IMR-90 (cell line): ENCODE data around the gene TRAF3. TPM values are rescaled to one million over a fixed set of nuclear protein-coding genes. Genes with fewer than 3 reads are reported as not detected.

Source experiments
- ATAC-seq: fragments of 200-7000 bp; cut with Tn5 transposase; 2 replicates; pipeline ENCODE4 v1.9.1; 2020; ENCODE audit warnings: low read depth, mild to moderate bottlenecking, moderate library complexity
- BruUV-seq: library from RNA; stranded (reverse); fragments of 400-500 nt; replicated peaks from 2 replicates; lab custom pipeline; 2021; lab: Mats Ljungman, UMichigan
- CTCF ChIA-PET: fragments of 300-600 bp; formaldehyde crosslinking; extraction: SDS; loops from one replicate; lab custom pipeline; 2021; ENCODE audit warnings: antibody characterized with exemption; lab: Yijun Ruan, JAX
- POLR2A ChIA-PET: fragments of 300-600 bp; sonication (Branson Sonifier 250); formaldehyde crosslinking; loops from one replicate; lab custom pipeline; 2022; ENCODE audit warnings: antibody characterized with exemption; ENCODE audit not compliant: unreplicated experiment; lab: Charles Lee
- DNase-seq: peaks from one replicate; pipeline ENCODE4 v3.0.0; 2013
- H2AFZ ChIP-seq: replicated peaks from 2 replicates; pipeline ENCODE3; 2013; ENCODE audit warnings: low read length, mild to moderate bottlenecking; ENCODE audit not compliant: poor library complexity
- H2AK5ac ChIP-seq: 2 replicates; pipeline ENCODE4 v1.6.1; 2013; ENCODE audit warnings: low read depth, low read length, inconsistent platforms
- H2AK9ac ChIP-seq: replicated peaks from 2 replicates; pipeline ENCODE3; 2013; ENCODE audit warnings: mild to moderate bottlenecking, low read depth, low read length, moderate library complexity; ENCODE audit not compliant: poor library complexity
- H2BK120ac ChIP-seq: 2 replicates; pipeline ENCODE4 v1.6.1; 2013; ENCODE audit warnings: low read depth, low read length, inconsistent platforms
- H2BK15ac ChIP-seq: 3 replicates; pipeline ENCODE4 v1.6.1; 2013; ENCODE audit warnings: low read depth, low read length, inconsistent platforms
- H2BK20ac ChIP-seq: 2 replicates; pipeline ENCODE4 v1.6.1; 2013; ENCODE audit warnings: low read depth, mild to moderate bottlenecking, inconsistent platforms, low read length, moderate library complexity
- H2BK5ac ChIP-seq: 2 replicates; pipeline ENCODE4 v1.6.1; 2013; ENCODE audit warnings: mild to moderate bottlenecking, low read depth, low read length, inconsistent platforms; ENCODE audit not compliant: poor library complexity, severe bottlenecking
- H3K14ac ChIP-seq: replicated peaks from 2 replicates; pipeline ENCODE4 v1.6.1; 2013; ENCODE audit warnings: low read depth, low read length, inconsistent platforms
- H3K18ac ChIP-seq: 2 replicates; pipeline ENCODE4 v1.6.1; 2013; ENCODE audit warnings: low read depth, low read length, control low read depth
- H3K23ac ChIP-seq: 2 replicates; pipeline ENCODE4 v1.6.1; 2013; ENCODE audit warnings: low read depth, low read length, inconsistent platforms
- H3K27ac ChIP-seq: 2 replicates; pipeline ENCODE4 v1.5.1; 2013; ENCODE audit warnings: mild to moderate bottlenecking, control low read depth, low read length; ENCODE audit not compliant: insufficient read depth
- H3K27me3 ChIP-seq: 2 replicates; pipeline ENCODE4 v1.6.1; 2013; ENCODE audit warnings: low read length; ENCODE audit not compliant: control insufficient read depth, insufficient read depth
- H3K36me3 ChIP-seq: 2 replicates; pipeline ENCODE4 v1.6.1; 2013; ENCODE audit warnings: low read length, mixed read lengths; ENCODE audit not compliant: control insufficient read depth, insufficient read depth
- H3K4ac ChIP-seq: 2 replicates; pipeline ENCODE4 v1.6.1; 2013; ENCODE audit warnings: low read depth, low read length, inconsistent platforms
- H3K4me1 ChIP-seq: 2 replicates; pipeline ENCODE4 v1.6.1; 2013; ENCODE audit warnings: low read length, mixed read lengths; ENCODE audit not compliant: control insufficient read depth, insufficient read depth
- H3K4me2 ChIP-seq: 2 replicates; pipeline ENCODE4 v1.6.1; 2013; ENCODE audit warnings: low read depth, mild to moderate bottlenecking, control low read depth, low read length, moderate library complexity
- H3K4me3 ChIP-seq: 2 replicates; pipeline ENCODE4 v1.5.1; 2013; ENCODE audit warnings: low read depth, mild to moderate bottlenecking, control low read depth, low read length, moderate library complexity; ENCODE audit not compliant: insufficient read depth
- H3K56ac ChIP-seq: 2 replicates; pipeline ENCODE4 v1.6.1; 2013; ENCODE audit warnings: low read length, inconsistent platforms; ENCODE audit not compliant: insufficient read depth; ENCODE audit errors: extremely low read depth
- H3K79me1 ChIP-seq, 2 experiments: 2 replicates each; pipeline ENCODE4 v1.6.1; 2013; ENCODE audit warnings: low read length in 2 of 2, inconsistent platforms in 1 of 2, low read depth in 1 of 2
- H3K9ac ChIP-seq: 2 replicates; pipeline ENCODE4 v1.6.1; 2013; ENCODE audit warnings: low read depth, low read length, control low read depth
- H3K9me1 ChIP-seq: 2 replicates; pipeline ENCODE4 v1.6.1; 2013; ENCODE audit warnings: low read length, inconsistent platforms; ENCODE audit not compliant: insufficient read depth
- H3K9me3 ChIP-seq: 2 replicates; pipeline ENCODE4 v1.6.1; 2013; ENCODE audit warnings: low read length; ENCODE audit not compliant: control insufficient read depth, insufficient read depth
- H4K20me1 ChIP-seq: 2 replicates; pipeline ENCODE4 v1.6.1; 2013; ENCODE audit warnings: low read length, inconsistent platforms; ENCODE audit not compliant: insufficient read depth
- H4K5ac ChIP-seq: 2 replicates; pipeline ENCODE4 v1.6.1; 2013; ENCODE audit warnings: mild to moderate bottlenecking, low read depth, low read length, control low read depth
- H4K8ac ChIP-seq, 2 experiments: 2 replicates each; pipeline ENCODE4 v1.6.1; 2013; ENCODE audit warnings: low read depth in 2 of 2, low read length in 2 of 2, control low read depth in 1 of 2, inconsistent platforms in 1 of 2
- H4K91ac ChIP-seq: 2 replicates; pipeline ENCODE4 v1.6.1; 2013; ENCODE audit warnings: low read depth, low read length, inconsistent platforms; ENCODE audit not compliant: insufficient read depth
- CEBPB ChIP-seq: IDR thresholded peaks from 2 replicates; pipeline ENCODE4 v1.6.1; 2012; ENCODE audit warnings: low read depth, low read length, improper control_type of control experiment
- MXI1 ChIP-seq: IDR thresholded peaks from 2 replicates; pipeline ENCODE4 v1.6.1; 2012; ENCODE audit warnings: low read depth, mild to moderate bottlenecking, low read length, moderate library complexity, borderline replicate concordance
- POLR2A ChIP-seq: IDR thresholded peaks from 2 replicates; pipeline ENCODE4 v1.6.1; 2012; ENCODE audit warnings: mild to moderate bottlenecking, low read depth, low read length
- SMC3 ChIP-seq: fragments of 150-350 bp; IDR thresholded peaks from 2 replicates; pipeline ENCODE4 v1.6.1; 2016; ENCODE audit warnings: low read depth, mild to moderate bottlenecking, antibody characterized with exemption, low read length, moderate library complexity
- WGBS, 2 experiments: methylation state at CpG; one replicate each; pipeline versions ENCODE4 v1.1.5 to v1.1.7; 2013; ENCODE audit warnings: missing lambda C conversion rate in 2 of 2; ENCODE audit not compliant: insufficient read length in 1 of 2; ENCODE audit errors: extremely low coverage in 2 of 2; 5-methylcytosine and 5-hydroxymethylcytosine counted together
- dilution Hi-C: fragments of 300-500 bp; cut with HindIII; formaldehyde crosslinking; loops from one replicate; pipeline ENCODE4 v1.14.3; 2018; ENCODE audit warnings: low sequenced_read_pairs; ENCODE audit not compliant: unreplicated experiment
- in situ Hi-C: fragments of 300-500 bp; cut with MboI; formaldehyde crosslinking; loops from 3 replicates; pipeline ENCODE4 v1.14.3; 2019; ENCODE audit warnings: low sequenced_read_pairs, inconsistent platforms, mixed read lengths
- intact Hi-C: fragments of 100-400 bp; cut with micrococcal nuclease; formaldehyde crosslinking; loops from 2 replicates; pipeline ENCODE4 v1.10.0; 2022
- polyA plus RNA-seq, 3 experiments: library from polyadenylated mRNA; depleted of rRNA; stranded (reverse); fragments of >200 nt; gene quantifications; 2 replicates each; pipeline ENCODE4 v1.2.3, GENCODE V29; 2012; ENCODE audit warnings: low replicate concordance in 1 of 3
- total RNA-seq: library from RNA; depleted of rRNA; stranded (reverse); fragments of >200 nt; gene quantifications from 2 replicates; pipeline ENCODE4 v1.2.3, GENCODE V29; 2012
- TF ChIP-seq, protein P1 (sequence below): fragments of 150-350 bp; IDR thresholded peaks from 2 replicates; pipeline ENCODE4 v1.6.1; 2016; ENCODE audit warnings: low read depth, mild to moderate bottlenecking, low read length, moderate library complexity, borderline replicate concordance
- TF ChIP-seq, protein P2 (sequence below): fragments of 150-350 bp; IDR thresholded peaks from 2 replicates; pipeline ENCODE4 v1.6.1; 2017; ENCODE audit warnings: mild to moderate bottlenecking, antibody characterized with exemption, low read length, low read depth

The TRAF3 gene
- total and polyA plus RNA-seq, 2 of the 4 experiments (the other 2 are of a cell fraction), result 21.2 to 25.3 TPM

DNA sequence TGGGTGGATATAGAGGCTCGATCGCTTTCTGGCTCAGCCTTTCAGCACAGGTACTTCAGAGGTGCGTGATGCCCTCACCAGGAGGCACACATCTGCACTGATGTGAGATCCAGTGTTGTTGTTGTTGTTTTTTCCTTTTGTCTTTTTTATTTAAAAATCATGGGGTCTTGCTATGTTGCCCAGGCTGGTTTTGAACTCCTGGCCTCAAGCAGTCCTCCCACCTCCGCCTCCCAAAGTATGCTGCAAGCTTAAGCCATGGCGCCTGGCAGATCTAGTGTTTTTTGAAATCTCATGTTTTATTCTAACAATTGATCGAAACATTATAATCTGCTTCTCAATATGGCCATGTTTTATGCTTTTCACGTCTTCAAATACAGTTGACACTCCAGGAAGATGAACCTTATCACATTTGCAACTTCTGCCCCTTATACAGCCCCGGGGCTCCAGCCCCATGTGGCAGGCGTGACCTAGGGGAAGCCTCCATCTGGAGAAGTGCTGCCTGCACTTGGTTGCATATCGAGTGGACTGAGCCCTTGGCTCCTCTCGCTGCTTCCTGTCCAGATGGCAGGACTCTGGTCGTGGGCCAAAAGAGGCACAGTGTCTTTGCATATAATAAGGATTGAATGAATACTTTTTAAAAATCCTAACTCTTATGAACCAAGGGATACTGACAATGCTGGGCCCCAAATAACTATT is 71.7 kb downstream of the TRAF3 start:
- no peak overlapping the region for H3K56ac ChIP-seq
- ATAC-seq, result peak; percentile 73
- no peak for DNase-seq
- no peak overlapping the region for H2AK9ac ChIP-seq
- H2AFZ ChIP-seq, result peak overlapping the region; percentile 61
- no peak overlapping the region for H2BK5ac ChIP-seq
- peaks cover 25 to 44% of the 10 kb centered on the region in 2 experiments for H3K79me1 ChIP-seq
- peak overlapping the region; percentile 26; the same call in 1 of the 2 replicates for H3K14ac ChIP-seq
- POLR2A ChIA-PET, result no interaction called here
- H3K9ac ChIP-seq, result no peak overlapping the region
- in situ Hi-C loops, result no loop called here
- CTCF ChIA-PET, result interaction anchor here (1.0 kb wide), 1 partner anchor 14 kb away, joined by 3 read pairs; no protein-coding TSS in a partner anchor
- intact Hi-C loops, result no loop called here
- peak overlapping the region; percentile 56; the same call in 1 of the 2 replicates for H3K23ac ChIP-seq
- TF ChIP-seq MXI1 (no peak), CEBPB (no peak), SMC3 (no peak), POLR2A (no peak)
- TF ChIP-seq, protein P1, sequence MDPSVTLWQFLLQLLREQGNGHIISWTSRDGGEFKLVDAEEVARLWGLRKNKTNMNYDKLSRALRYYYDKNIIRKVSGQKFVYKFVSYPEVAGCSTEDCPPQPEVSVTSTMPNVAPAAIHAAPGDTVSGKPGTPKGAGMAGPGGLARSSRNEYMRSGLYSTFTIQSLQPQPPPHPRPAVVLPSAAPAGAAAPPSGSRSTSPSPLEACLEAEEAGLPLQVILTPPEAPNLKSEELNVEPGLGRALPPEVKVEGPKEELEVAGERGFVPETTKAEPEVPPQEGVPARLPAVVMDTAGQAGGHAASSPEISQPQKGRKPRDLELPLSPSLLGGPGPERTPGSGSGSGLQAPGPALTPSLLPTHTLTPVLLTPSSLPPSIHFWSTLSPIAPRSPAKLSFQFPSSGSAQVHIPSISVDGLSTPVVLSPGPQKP, result no peak
- TF ChIP-seq, protein P2, sequence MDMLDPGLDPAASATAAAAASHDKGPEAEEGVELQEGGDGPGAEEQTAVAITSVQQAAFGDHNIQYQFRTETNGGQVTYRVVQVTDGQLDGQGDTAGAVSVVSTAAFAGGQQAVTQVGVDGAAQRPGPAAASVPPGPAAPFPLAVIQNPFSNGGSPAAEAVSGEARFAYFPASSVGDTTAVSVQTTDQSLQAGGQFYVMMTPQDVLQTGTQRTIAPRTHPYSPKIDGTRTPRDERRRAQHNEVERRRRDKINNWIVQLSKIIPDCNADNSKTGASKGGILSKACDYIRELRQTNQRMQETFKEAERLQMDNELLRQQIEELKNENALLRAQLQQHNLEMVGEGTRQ, result no peak
- no peak overlapping the region for H4K5ac ChIP-seq
- no peak overlapping the region for H3K4ac ChIP-seq
- no peak overlapping the region for H3K4me2 ChIP-seq
- peaks cover 5% of the 10 kb centered on the region for H3K4me1 ChIP-seq
- no peaks in the 10 kb centered on the region; the same call in 1 of the 2 replicates for H3K36me3 ChIP-seq
- H2AK5ac ChIP-seq, result no peak overlapping the region
- H4K91ac ChIP-seq, result no peak overlapping the region
- H3K9me3 ChIP-seq, result no peaks in the 10 kb centered on the region
- H4K20me1 ChIP-seq, result peaks cover 15% of the 10 kb centered on the region; the same call in 1 of the 2 replicates
- H4K8ac ChIP-seq, result no peak overlapping the region; a peak in 1 of 4 replicates
- H2BK20ac ChIP-seq, result no peak overlapping the region
- no peak overlapping the region; the same call in 1 of the 2 replicates for H2BK120ac ChIP-seq
- no TSS peak for BruUV-seq
- H2BK15ac ChIP-seq, result no peak overlapping the region
- peaks cover 7% of the 10 kb centered on the region for H3K9me1 ChIP-seq
- 93% methylated on average over 3 of the region's 12 CpGs; no CpG with 5 or more reads in 1 of the 2 experiments for WGBS, 2 experiments
- H3K27ac ChIP-seq, result no peak overlapping the region
- no peak overlapping the region for H3K4me3 ChIP-seq
- no peaks in the 10 kb centered on the region for H3K27me3 ChIP-seq
- H3K18ac ChIP-seq, result no peak overlapping the region
- dilution Hi-C loops, result no loop called here
